Sigmoid colon (tissue), 7 donors: ENCODE measurements around the gene CENPE. TPM values are rescaled to one million over a fixed set of nuclear protein-coding genes. Genes with fewer than 3 reads are reported as not detected.
"Not testable (repeated sequence)": the region's sequence is repeated elsewhere in the genome, so short reads cannot be mapped to it uniquely, and the experiment has no call there.

Experiments used
- DNase-seq: peaks from one replicate; pipeline ENCODE4 v3.0.0-alpha.2; 2019
- H3K27ac ChIP-seq, 4 donors: fragments of 200-600 bp; sonication (generic); one replicate each; pipeline ENCODE4 v1.5.1; 2016 to 2019; ENCODE audit warnings: mild to moderate bottlenecking in 1 of 4
- H3K27me3 ChIP-seq, 3 donors: fragments of 200-600 bp; sonication (generic); one replicate each; pipeline ENCODE4 v1.5.1; 2019; ENCODE audit warnings: mild to moderate bottlenecking in 1 of 3
- H3K36me3 ChIP-seq, 4 donors: fragments of 200-600 bp; sonication (generic); one replicate each; pipeline ENCODE4 v1.5.1; 2016 to 2019
- H3K4me1 ChIP-seq, 4 donors: fragments of 200-600 bp; sonication (generic); one replicate each; pipeline ENCODE4 v1.5.1; 2017 to 2019
- H3K4me3 ChIP-seq, 4 donors: fragments of 200-600 bp; sonication (generic); one replicate each; pipeline ENCODE4 v1.5.1; 2017 to 2019; ENCODE audit warnings: mild to moderate bottlenecking in 2 of 4, moderate library complexity in 1 of 4
- H3K9me3 ChIP-seq, 4 donors: fragments of 200-600 bp in 3 of 4; sonication (generic) in 3 of 4; one replicate each; pipeline versions ENCODE4 v1.5.1 to v1.6.1; 2013 to 2019
- EP300 ChIP-seq, 4 donors: sonication (generic); formaldehyde crosslinking; IDR thresholded peaks; one replicate each; pipeline ENCODE4 v1.6.1; 2017; ENCODE audit warnings: antibody characterized with exemption in 4 of 4
- POLR2A ChIP-seq, 2 donors: fragments of 450-650 bp; IDR thresholded peaks; one replicate each; pipeline ENCODE4 v1.6.1; 2016; ENCODE audit warnings: antibody characterized with exemption in 2 of 2, mild to moderate bottlenecking in 2 of 2, moderate library complexity in 2 of 2
- POLR2AphosphoS5 ChIP-seq, 4 donors: sonication (generic); formaldehyde crosslinking; IDR thresholded peaks; one replicate each; pipeline ENCODE4 v1.6.1; 2017; ENCODE audit warnings: antibody characterized with exemption in 4 of 4
- WGBS, 2 donors: extraction: QIAGEN DNeasy Blood & Tissue Kit; methylation state at CpG; one replicate each; pipeline ENCODE4 v1.1.7; 2013; 5-methylcytosine and 5-hydroxymethylcytosine counted together
- intact Hi-C: fragments of 100-400 bp; cut with DNase I; formaldehyde crosslinking; loops from one replicate; pipeline ENCODE4 v1.15.1; 2023
- polyA plus RNA-seq, 3 donors: library from polyadenylated mRNA; stranded (reverse); fragments of 200-250 nt; gene quantifications; one replicate each; pipeline ENCODE4 v1.2.3, GENCODE V29; 2013
- total RNA-seq, 4 donors: library from RNA; depleted of rRNA; stranded (reverse); fragments of >200 nt; gene quantifications; one replicate each; pipeline ENCODE4 v1.1.0, GENCODE V29; 2016
- TF ChIP-seq, protein P1 (sequence below), 4 experiments: fragments of 450-650 bp in 3 of 4; fragments of 200-600 bp in 1 of 4; IDR thresholded peaks; one replicate each; pipeline ENCODE4 v1.5.1; 2016 to 2019; ENCODE audit warnings: antibody characterized with exemption in 4 of 4, mild to moderate bottlenecking in 3 of 4, moderate library complexity in 2 of 4
- donor health status: healthy with polysubstance abuse.
- donor health status: Bipolar disorder and iron deficiency.
- donor health status: healthy.

Gene CENPE
- total and polyA plus RNA-seq, 7 donors, result 0.46 to 5.2 (median 1.1) TPM

- Histone ChIP-seq H3K27me3 (no peaks in the 10 kb centered on the region), H3K4me1 (peaks cover 0 to 5% (median 2%) of the 10 kb centered on the region in 4 donors), H3K27ac (no peak overlapping the region), H3K9me3 (no peaks in the 10 kb centered on the region), H3K36me3 (no peaks in the 10 kb centered on the region), H3K4me3 (no peak overlapping the region)
- no peak for DNase-seq
- TF ChIP-seq, protein P1, sequence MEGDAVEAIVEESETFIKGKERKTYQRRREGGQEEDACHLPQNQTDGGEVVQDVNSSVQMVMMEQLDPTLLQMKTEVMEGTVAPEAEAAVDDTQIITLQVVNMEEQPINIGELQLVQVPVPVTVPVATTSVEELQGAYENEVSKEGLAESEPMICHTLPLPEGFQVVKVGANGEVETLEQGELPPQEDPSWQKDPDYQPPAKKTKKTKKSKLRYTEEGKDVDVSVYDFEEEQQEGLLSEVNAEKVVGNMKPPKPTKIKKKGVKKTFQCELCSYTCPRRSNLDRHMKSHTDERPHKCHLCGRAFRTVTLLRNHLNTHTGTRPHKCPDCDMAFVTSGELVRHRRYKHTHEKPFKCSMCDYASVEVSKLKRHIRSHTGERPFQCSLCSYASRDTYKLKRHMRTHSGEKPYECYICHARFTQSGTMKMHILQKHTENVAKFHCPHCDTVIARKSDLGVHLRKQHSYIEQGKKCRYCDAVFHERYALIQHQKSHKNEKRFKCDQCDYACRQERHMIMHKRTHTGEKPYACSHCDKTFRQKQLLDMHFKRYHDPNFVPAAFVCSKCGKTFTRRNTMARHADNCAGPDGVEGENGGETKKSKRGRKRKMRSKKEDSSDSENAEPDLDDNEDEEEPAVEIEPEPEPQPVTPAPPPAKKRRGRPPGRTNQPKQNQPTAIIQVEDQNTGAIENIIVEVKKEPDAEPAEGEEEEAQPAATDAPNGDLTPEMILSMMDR (IDR thresholded peaks at IDR 0.05), result no peak
- no peak for TF ChIP-seq POLR2AphosphoS5 (IDR thresholded peaks at IDR 0.05)
- no peak for TF ChIP-seq EP300 (IDR thresholded peaks at IDR 0.05)
- TF ChIP-seq POLR2A (IDR thresholded peaks at IDR 0.05), result no peak
- intact Hi-C loops, result no loop called here
- 91 to 94% methylated on average over 2 of the region's 2 CpGs for WGBS, 2 donors
These were observed 4.7 kb downstream of the CENPE start for GRCh38 chr4:103193457-103193856.

GRCh38 chr4:103171006-103171405 is 27.1 kb downstream of the CENPE start:
- Histone ChIP-seq H3K27ac (no peak overlapping the region), H3K9me3 (no peaks in the 10 kb centered on the region), H3K36me3 (no peaks in the 10 kb centered on the region), H3K4me1 (no peaks in the 10 kb centered on the region), H3K4me3 (no peak overlapping the region), H3K27me3 (no peaks in the 10 kb centered on the region)
- no peak for DNase-seq
- intact Hi-C loops, result no loop called here
- TF ChIP-seq POLR2A (IDR thresholded peaks at IDR 0.05), result no peak
- TF ChIP-seq EP300 (IDR thresholded peaks at IDR 0.05), result no peak
- TF ChIP-seq POLR2AphosphoS5 (IDR thresholded peaks at IDR 0.05), result no peak
- TF ChIP-seq, protein P1 (IDR thresholded peaks at IDR 0.05), result no peak

GRCh38 chr4:103169750-103170149 is 28.4 kb downstream of the CENPE start:
- H3K9me3 ChIP-seq, H3K27ac ChIP-seq, H3K4me1 ChIP-seq, H3K4me3 ChIP-seq, intact Hi-C loops, H3K36me3 ChIP-seq, DNase-seq, H3K27me3 ChIP-seq: not testable (repeated sequence)
- WGBS, 2 donors, result 95 to 96% methylated on average over 2 of the region's 2 CpGs

- TF ChIP-seq POLR2AphosphoS5 (IDR thresholded peaks at IDR 0.05), result no peak
- no peak for TF ChIP-seq EP300 (IDR thresholded peaks at IDR 0.05)
- TF ChIP-seq POLR2A (IDR thresholded peaks at IDR 0.05), result no peak
- TF ChIP-seq, protein P1 (IDR thresholded peaks at IDR 0.05), result no peak
- no peaks in the 10 kb centered on the region for H3K9me3 ChIP-seq
- intact Hi-C loops, result no loop called here
- H3K4me1 ChIP-seq, result no peaks in the 10 kb centered on the region
- no peak for DNase-seq
- H3K27ac ChIP-seq, result no peak overlapping the region
- H3K27me3 ChIP-seq, result no peaks in the 10 kb centered on the region
- H3K36me3 ChIP-seq, result no peaks in the 10 kb centered on the region
- no peak overlapping the region for H3K4me3 ChIP-seq
- 95 to 98% methylated on average over 1 of the region's 1 CpG for WGBS, 2 donors
These were observed 29.1 kb downstream of the CENPE start for GRCh38 chr4:103168993-103169392.

DNA sequence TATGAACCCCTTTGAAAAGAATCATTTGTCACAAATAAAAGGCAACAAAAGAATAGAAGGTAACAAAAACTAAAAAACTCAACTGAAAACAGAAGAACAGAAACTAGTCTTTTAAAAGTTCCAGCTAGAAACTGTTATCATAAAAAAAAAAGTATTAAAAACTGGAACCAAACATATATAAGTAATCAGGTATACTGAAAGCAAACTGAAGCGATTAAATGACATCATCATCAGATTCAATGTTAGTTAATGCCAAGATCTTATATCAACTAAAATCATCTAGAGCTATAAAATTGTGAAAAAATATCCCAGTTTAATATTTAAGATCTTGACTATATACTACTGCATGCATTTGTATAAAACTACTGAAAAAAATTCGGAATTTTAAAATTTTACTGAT is 36.0 kb downstream of the CENPE start:
- H3K4me1 ChIP-seq, result no peaks in the 10 kb centered on the region
- no peaks in the 10 kb centered on the region for H3K9me3 ChIP-seq
- H3K27ac ChIP-seq, result no peak overlapping the region
- DNase-seq, result no peak
- TF ChIP-seq, protein P1 (IDR thresholded peaks at IDR 0.05), result no peak
- TF ChIP-seq POLR2AphosphoS5 (IDR thresholded peaks at IDR 0.05), result no peak
- no peak for TF ChIP-seq POLR2A (IDR thresholded peaks at IDR 0.05)
- intact Hi-C loops, result no loop called here
- no peaks in the 10 kb centered on the region for H3K27me3 ChIP-seq
- no peak overlapping the region for H3K4me3 ChIP-seq
- H3K36me3 ChIP-seq, result no peaks in the 10 kb centered on the region
- WGBS, 2 donors, result 94 to 96% methylated on average over 2 of the region's 2 CpGs
